HG03469 (cell line): ENCODE results near the gene MDFI.

Source experiments
- ATAC-seq: cut with Tn5 transposase; IDR thresholded peaks from one replicate; pipeline ENCODE4 v1.9.1; 2021; ENCODE audit warnings: mild to moderate bottlenecking, moderate library complexity, moderate number of reproducible peaks; ENCODE audit not compliant: unreplicated experiment

Gene MDFI

DNA sequence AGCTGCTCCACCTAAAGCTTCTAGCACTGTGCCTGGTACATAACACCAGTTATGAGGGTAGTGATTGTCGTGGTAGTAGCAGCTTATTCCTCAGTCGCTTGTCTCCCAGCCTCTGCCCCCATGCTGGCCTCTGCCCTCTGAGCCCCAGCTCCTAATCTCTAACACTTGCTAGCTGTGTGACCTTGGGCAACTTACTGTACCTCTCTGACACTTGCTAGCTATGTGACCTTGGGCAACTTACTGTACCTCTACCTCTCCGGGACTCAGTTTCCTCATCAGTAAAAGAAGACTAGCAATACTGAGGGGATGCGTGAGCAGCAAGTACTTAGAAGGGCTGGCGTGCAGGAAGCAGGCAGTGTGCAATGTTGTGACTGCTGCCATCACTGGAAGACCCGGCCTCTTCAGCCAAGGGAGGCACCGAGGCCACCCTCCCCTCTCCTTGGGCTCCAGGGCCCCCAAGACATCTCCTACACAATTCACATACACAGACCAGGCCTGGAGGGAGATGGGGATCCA is 9.9 kb downstream of the MDFI start:
- ATAC-seq, result no peak

- ATAC-seq, result no peak
Measured at GRCh38 chr6:41648921-41649320, 10.7 kb downstream of the MDFI start.

GRCh38 chr6:41649596-41649995 is 11.3 kb downstream of the MDFI start:
- ATAC-seq, result no peak

GRCh38 chr6:41650120-41650519 is 11.9 kb downstream of the MDFI start:
- ATAC-seq, result no peak

DNA sequence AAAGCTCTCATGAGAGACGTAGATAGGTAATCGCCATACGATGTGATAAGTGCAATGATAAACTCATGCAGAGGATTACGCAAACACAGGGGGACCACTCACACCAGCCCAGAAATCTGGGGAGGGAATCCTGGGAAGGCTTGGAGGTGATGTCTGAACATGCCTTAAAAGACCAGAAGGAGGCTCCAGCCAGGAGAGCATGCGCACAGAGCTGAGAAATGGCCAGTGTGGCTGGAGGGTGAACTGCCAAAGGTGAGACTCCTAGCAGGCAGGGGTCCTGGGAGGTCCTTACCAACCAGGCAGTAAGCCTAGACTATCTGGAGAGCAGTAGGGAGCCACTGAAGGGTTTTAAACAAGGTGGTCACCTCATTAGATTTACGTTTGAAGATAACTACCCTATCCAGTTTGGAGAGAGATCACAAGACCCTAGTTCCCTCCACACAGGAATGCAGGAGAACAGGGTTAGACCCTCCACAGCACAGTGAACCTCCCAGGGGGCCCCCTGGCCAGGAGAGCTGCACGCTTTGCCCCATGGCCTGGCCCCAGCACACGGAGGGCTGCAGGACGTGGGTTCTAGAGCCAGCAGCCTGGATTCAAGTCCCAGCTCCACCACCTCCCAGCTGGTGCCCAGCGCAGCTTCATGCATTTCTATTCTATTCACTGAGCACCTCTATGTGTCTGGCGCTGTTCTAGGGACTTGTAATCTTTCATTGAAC is 13.1 kb downstream of the MDFI start:
- ATAC-seq, result no peak

GRCh38 chr6:41651962-41652657 is 13.8 kb downstream of the MDFI start:
- no peak for ATAC-seq

DNA sequence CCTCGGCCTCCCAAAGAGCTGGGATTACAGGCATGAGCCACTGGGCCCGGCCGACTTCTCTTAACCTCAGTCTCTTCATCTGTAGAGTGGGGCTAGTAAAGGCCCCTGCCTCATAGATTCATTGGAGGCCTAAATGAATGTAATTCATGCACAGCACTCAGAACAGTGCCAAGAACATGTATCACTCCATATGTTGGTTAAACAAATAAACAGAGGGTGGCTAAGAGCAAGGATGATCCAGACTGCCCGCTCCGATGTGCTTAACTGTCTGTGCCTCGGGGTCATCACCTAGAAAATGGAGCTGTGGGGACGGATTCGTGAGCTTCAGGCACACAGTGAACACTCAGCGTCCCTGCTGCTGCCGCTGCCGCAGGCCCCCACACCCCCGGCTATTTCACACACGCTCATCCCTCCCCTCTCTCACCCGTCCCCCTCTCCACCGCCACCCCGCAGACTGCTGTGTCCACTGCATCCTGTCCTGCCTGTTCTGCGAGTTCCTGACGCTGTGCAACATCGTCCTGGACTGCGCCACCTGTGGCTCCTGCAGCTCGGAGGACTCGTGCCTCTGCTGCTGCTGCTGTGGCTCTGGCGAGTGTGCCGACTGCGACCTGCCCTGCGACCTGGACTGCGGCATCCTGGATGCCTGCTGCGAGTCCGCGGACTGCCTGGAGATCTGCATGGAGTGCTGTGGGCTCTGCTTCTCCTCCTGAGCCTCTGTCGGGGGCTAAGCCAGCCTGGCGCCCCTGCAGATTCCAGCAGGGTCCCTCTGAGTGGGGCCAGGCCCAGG is 14.8 kb downstream of the MDFI start:
- no peak for ATAC-seq

DNA sequence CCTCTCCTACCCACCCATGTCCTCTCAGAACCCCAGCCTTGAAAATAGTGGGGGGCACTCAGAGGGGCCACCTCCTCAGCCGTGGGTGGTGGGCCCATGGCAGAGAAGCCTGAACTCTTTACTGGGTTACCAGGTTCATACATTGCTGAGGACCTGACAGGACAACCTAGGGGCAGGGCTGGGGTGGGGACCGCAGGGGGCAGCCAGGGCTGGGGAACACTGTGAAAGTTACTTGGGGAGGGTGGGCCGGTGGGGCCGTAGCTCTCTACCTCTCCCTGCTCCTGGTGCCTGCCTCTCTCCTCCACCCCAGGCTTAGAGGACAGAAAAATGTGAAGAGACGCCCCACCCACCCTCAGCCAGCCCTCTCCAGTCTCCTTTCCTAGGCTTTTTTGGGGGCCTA is 15.4 kb downstream of the MDFI start:
- ATAC-seq, result no peak

- ATAC-seq, result no peak
Measured at GRCh38 chr6:41654151-41654697, 16.0 kb downstream of the MDFI start.

DNA sequence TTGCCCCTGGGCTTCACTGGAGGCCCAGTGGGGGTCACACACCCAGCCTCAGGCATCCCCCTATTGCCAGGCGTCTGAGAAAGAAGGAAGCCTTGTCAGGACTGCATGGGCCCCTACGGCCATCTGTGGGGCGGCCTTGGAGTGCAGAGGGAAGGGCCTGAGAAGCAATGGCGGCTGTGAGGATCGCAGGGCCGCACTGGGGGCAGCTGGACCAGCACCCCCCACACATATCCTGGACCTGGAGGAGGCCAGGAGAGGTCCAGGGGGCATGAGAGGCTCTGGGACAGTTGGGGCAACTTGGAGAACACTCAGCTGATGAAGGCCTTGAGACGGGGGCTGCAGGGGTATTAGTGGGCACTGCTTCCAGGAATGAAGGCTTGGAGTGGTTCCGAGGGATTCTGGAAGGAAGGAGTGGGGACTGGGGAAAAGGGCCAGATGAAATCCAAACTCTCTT is 16.5 kb downstream of the MDFI start:
- ATAC-seq, result no peak

DNA sequence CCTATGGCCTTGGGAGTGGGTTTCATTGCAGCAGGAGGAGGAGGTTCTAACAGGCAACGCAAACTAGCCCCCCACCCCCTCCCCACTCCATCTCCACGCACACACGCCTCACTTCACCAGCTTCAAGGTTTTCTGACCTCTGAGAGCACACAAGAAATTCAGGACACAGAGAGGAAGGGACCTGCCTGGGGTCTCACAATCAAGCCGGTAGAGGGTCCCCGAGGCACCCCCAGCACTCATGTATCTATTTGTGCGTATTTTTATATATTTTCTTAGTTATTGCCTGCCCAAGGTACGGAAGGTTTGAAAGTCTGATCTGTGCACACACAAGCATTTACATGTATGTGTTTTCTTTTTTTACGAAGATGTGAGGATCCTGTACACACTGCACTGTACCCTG is 16.9 kb downstream of the MDFI start:
- ATAC-seq, result no peak

GRCh38 chr6:41655646-41656001 is 17.4 kb downstream of the MDFI start:
- no peak for ATAC-seq

GRCh38 chr6:41656002-41656691 is 17.9 kb downstream of the MDFI start:
- ATAC-seq, result no peak

DNA sequence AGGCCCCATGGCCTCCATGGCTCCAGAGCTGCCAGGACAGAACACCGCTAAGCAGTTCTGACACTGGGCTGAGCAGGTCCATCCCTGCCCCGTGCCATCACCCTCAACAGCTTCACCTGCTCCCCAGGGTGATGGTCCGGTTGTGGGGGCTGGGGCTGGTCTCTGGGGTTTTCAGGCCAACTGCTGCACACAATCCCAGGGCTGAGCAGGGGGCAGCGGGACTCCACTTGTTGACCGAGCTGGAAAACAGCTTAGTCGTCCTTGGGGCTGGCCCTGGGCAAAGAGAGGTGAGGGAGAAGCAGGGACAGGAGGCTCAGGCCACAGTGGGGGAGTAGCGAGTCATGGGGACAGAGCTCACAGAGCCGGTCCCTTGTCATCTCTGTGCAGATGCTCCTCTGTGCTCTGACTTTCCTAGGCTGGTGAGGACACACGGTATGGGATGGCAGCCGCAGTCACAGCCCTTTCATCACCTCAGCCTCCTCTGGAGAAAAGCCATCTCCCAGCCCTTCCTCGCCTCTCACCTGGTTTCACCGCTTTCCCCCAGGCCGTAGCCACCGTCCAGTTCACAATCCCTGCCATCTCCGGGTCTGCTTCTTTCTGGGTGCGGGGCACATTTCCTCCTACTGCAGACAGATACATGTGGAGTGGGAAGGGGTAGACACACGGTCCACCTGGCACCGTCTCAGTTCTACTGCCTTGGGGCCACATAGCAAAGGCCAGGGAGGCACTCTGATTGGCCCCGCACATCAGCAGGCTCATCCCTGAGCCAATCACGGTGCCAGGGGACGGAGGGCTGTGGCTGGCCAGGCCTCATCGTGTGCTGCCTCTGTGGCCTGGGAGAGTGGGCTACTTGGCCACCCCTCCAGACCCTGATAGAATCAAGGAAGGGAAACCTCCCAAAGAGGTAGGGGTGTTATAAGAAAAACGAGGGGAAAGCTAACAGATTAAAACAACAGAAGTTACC is 19.1 kb downstream of the MDFI start:
- ATAC-seq, result no peak

- ATAC-seq, result no peak
Measured at GRCh38 chr6:41658636-41659035, 20.4 kb downstream of the MDFI start.

- no peak for ATAC-seq
Measured at GRCh38 chr6:41659935-41660334, 21.7 kb downstream of the MDFI start.

DNA sequence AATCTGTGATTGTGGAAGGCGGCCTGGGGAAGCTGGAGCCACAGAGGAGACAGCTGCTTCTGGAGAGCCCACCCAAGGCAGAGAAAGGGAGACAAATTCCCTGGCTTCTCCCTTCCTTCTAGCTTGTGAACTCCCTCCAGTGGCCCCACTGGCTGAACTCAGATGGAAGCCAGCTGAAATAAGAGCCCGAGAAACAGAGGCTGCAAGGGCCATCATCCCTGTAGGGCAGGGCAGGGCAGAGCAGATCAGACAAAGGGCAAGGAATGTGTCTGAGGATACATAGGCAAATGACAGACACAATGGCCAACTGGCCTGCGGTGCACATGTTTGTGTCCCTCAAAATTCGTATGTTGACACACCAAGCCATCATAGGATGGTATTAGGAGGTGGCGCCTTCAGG is 25.3 kb downstream of the MDFI start:
- no peak for ATAC-seq

GRCh38 chr6:41664271-41664670 is 26.0 kb downstream of the MDFI start:
- no peak for ATAC-seq

DNA sequence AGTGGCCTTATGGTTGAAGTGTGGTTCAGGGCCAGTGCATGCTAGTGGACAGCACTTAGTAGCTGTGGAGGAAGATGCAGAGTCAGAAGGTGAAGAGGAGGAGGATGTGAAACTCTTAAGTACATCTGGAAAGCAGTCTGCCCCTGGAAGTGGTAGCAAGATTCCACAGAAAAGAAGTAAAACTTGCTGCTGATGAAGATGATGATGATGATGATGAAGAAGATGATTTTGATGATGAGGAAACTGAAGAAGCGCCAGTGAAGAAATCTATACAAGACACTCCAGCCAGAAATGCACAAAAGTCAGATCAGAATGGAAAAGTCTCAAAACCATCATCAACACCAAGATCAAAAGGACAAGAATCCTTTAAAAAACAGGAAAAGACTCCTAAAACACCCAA is 28.9 kb downstream of the MDFI start:
- ATAC-seq, result no peak

- ATAC-seq, result no peak
Measured at GRCh38 chr6:41668968-41669367, 30.7 kb downstream of the MDFI start.
